Measurements from ENCODE around the gene FAM171A1.
"Not testable (repeated sequence)": the region's sequence is repeated elsewhere in the genome, so short reads cannot be mapped to it uniquely, and the experiment has no call there.

Gene FAM171A1

DNA sequence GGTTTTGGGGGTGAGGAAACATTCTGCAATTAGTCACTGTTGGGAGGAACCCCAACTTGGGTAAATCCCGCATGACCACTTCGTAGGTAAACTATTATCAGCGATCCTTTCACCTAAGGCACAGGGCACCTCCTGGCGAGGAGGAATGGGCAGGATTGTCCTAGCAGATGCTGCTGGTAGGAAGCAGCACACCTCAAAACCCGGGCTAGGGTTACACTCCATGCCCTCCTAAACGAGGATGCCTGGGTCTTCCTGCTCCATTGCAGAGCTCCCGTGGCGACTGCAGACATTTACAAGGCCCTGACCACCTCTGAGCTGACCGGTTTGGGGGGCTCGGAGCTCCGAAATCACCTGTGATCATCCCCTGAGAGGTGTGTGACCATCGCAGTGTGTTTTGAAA is 92.3 kb downstream of the FAM171A1 start:
- Histone ChIP-seq H3K27ac (ENCODE audit: low read length) (no peak overlapping the region), H3K36me3 (replicated peaks; ENCODE audit: low read depth, low read length) (no peaks in the 10 kb centered on the region), H3K4me1 (ENCODE audit: low read length) (no peaks in the 10 kb centered on the region), H3K27me3 (ENCODE audit: low read depth, low read length) (no peaks in the 10 kb centered on the region), H3K4me3 (ENCODE audit: low read length) (no peak overlapping the region), H3K79me2 (ENCODE audit: low read length) (no peaks in the 10 kb centered on the region), H4K20me1 (ENCODE audit: insufficient read depth, low read length) (no peaks in the 10 kb centered on the region), H3K9ac (ENCODE audit: low read length) (no peak overlapping the region), H3K4me2 (ENCODE audit: low read length) (no peak overlapping the region), H2AFZ (ENCODE audit: low read depth, low read length) (no peak overlapping the region), H3K9me3 (ENCODE audit: insufficient read depth, low read length) (no peaks in the 10 kb centered on the region)
- TF ChIP-seq, protein P1, sequence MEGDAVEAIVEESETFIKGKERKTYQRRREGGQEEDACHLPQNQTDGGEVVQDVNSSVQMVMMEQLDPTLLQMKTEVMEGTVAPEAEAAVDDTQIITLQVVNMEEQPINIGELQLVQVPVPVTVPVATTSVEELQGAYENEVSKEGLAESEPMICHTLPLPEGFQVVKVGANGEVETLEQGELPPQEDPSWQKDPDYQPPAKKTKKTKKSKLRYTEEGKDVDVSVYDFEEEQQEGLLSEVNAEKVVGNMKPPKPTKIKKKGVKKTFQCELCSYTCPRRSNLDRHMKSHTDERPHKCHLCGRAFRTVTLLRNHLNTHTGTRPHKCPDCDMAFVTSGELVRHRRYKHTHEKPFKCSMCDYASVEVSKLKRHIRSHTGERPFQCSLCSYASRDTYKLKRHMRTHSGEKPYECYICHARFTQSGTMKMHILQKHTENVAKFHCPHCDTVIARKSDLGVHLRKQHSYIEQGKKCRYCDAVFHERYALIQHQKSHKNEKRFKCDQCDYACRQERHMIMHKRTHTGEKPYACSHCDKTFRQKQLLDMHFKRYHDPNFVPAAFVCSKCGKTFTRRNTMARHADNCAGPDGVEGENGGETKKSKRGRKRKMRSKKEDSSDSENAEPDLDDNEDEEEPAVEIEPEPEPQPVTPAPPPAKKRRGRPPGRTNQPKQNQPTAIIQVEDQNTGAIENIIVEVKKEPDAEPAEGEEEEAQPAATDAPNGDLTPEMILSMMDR (IDR thresholded peaks at IDR 0.05; ENCODE audit: low read depth, low read length), result no peak
- no peak for TF ChIP-seq EZH2phosphoT487 (IDR thresholded peaks at IDR 0.05; ENCODE audit: low read depth)

DNA sequence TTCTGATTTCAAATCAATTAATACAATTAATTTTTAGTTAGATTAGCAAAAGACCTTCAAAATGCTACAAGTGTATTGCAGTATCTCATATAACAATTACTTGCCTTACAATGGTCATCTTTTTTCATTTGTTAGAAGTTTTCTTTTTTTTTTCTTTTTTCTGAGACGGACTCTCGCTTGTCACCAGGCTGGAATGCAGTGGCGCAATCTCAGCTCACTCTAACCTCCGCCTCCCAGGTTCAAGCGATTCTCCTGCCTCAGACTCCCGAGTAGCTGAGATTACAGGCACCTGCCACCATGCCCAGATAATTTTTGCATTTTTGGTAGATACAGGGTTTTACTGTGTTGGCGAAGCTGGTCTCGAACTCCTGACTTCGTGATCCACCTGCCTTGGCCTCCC is 95.0 kb downstream of the FAM171A1 start:
- not testable (repeated sequence) for H4K20me1 ChIP-seq (ENCODE audit: insufficient read depth, low read length); H3K4me3 ChIP-seq (ENCODE audit: low read length); H3K9ac ChIP-seq (ENCODE audit: low read length); H3K27me3 ChIP-seq (ENCODE audit: low read depth, low read length); H3K4me1 ChIP-seq (ENCODE audit: low read length); H3K27ac ChIP-seq (ENCODE audit: low read length); H3K79me2 ChIP-seq (ENCODE audit: low read length); H3K4me2 ChIP-seq (ENCODE audit: low read length); H3K9me3 ChIP-seq (ENCODE audit: insufficient read depth, low read length); H2AFZ ChIP-seq (ENCODE audit: low read depth, low read length); H3K36me3 ChIP-seq (replicated peaks; ENCODE audit: low read depth, low read length)

DNA sequence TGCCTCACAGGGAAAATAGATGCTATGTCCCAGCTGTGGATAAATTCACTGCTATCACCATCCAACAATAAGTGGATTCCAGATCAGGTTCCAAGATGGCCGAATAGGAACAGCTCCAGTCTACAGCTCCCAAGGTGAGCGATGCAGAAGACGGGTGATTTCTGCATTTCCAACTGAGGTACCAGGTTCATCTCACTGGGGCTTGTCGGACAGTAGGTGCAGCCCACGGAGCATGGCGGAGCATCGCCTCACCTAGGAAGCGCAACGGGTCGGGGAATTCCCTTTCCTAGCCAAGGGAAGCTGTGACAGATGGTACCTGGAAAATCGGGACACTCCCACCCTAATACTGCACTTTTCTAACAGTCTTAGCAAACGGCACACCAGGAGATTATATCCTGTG is 101.3 kb downstream of the FAM171A1 start:
- not testable (repeated sequence) for H4K20me1 ChIP-seq (ENCODE audit: insufficient read depth, low read length); H3K9me3 ChIP-seq (ENCODE audit: insufficient read depth, low read length); H3K27me3 ChIP-seq (ENCODE audit: low read depth, low read length); H3K4me1 ChIP-seq (ENCODE audit: low read length); H3K79me2 ChIP-seq (ENCODE audit: low read length); H2AFZ ChIP-seq (ENCODE audit: low read depth, low read length); H3K4me3 ChIP-seq (ENCODE audit: low read length); H3K36me3 ChIP-seq (replicated peaks; ENCODE audit: low read depth, low read length); H3K4me2 ChIP-seq (ENCODE audit: low read length); H3K9ac ChIP-seq (ENCODE audit: low read length); H3K27ac ChIP-seq (ENCODE audit: low read length)

DNA sequence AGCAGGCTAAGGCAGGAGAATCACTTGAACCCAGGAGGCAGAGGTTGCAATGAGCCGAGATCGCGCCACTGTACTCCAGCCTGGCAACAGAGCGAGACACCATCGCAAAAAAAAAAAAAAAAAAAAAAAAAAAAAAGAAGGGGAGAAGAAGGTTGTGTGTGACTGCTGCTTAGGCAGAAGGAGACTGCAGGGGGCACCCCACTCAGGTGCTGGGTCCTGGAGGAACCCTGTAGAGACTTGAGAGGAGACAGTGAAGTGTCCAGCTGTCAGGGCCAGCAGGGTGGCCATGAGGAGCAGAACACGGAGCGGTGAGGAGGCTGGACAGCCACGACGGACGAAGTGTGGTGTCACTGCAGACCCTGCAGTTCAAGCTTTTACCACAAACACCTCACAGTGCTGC is 103.6 kb downstream of the FAM171A1 start:
- no peaks in the 10 kb centered on the region for H3K9me3 ChIP-seq (ENCODE audit: insufficient read depth, low read length)
- H3K9ac ChIP-seq (ENCODE audit: low read length), result no peak overlapping the region
- H3K27me3 ChIP-seq (ENCODE audit: low read depth, low read length), result no peaks in the 10 kb centered on the region
- H4K20me1 ChIP-seq (ENCODE audit: insufficient read depth, low read length), result no peaks in the 10 kb centered on the region
- H2AFZ ChIP-seq (ENCODE audit: low read depth, low read length), result no peak overlapping the region
- no peak for TF ChIP-seq EZH2phosphoT487 (IDR thresholded peaks at IDR 0.05; ENCODE audit: low read depth)
- TF ChIP-seq, protein P1 (IDR thresholded peaks at IDR 0.05; ENCODE audit: low read depth, low read length), result no peak
- H3K4me3 ChIP-seq (ENCODE audit: low read length), result no peak overlapping the region
- H3K4me1 ChIP-seq (ENCODE audit: low read length), result peaks cover 3% of the 10 kb centered on the region
- no peaks in the 10 kb centered on the region for H3K79me2 ChIP-seq (ENCODE audit: low read length)
- H3K36me3 ChIP-seq (replicated peaks; ENCODE audit: low read depth, low read length), result no peaks in the 10 kb centered on the region
- H3K4me2 ChIP-seq (ENCODE audit: low read length), result no peak overlapping the region
- no peak overlapping the region for H3K27ac ChIP-seq (ENCODE audit: low read length)

DNA sequence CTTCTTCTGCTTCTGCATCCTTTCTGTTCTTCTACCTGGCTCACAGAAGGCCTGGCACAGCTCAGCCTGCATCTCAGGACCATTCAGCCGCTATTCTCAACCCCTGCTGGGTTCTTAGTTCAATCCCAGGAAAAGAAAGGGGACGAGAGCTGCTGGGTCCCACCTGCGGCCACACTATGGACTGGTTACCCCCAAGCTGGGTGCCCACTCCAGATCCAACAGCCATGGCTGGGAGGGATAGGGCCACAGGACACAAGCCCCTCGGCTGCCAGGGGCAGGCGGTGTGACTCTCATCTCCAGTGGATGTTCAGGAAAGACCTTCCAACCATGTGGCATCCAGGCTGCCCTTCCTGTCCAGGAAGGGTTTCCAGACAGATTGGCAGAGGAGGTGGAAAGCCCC is 105.0 kb downstream of the FAM171A1 start:
- no peaks in the 10 kb centered on the region for H3K36me3 ChIP-seq (replicated peaks; ENCODE audit: low read depth, low read length)
- no peaks in the 10 kb centered on the region for H3K79me2 ChIP-seq (ENCODE audit: low read length)
- no peaks in the 10 kb centered on the region for H4K20me1 ChIP-seq (ENCODE audit: insufficient read depth, low read length)
- no peak overlapping the region for H3K9ac ChIP-seq (ENCODE audit: low read length)
- no peak overlapping the region for H2AFZ ChIP-seq (ENCODE audit: low read depth, low read length)
- no peak overlapping the region for H3K4me2 ChIP-seq (ENCODE audit: low read length)
- no peaks in the 10 kb centered on the region for H3K27me3 ChIP-seq (ENCODE audit: low read depth, low read length)
- H3K27ac ChIP-seq (ENCODE audit: low read length), result no peak overlapping the region
- H3K9me3 ChIP-seq (ENCODE audit: insufficient read depth, low read length), result no peaks in the 10 kb centered on the region
- H3K4me1 ChIP-seq (ENCODE audit: low read length), result peaks cover 14% of the 10 kb centered on the region
- TF ChIP-seq, protein P1 (IDR thresholded peaks at IDR 0.05; ENCODE audit: low read depth, low read length), result no peak
- TF ChIP-seq EZH2phosphoT487 (IDR thresholded peaks at IDR 0.05; ENCODE audit: low read depth), result no peak
- no peak overlapping the region for H3K4me3 ChIP-seq (ENCODE audit: low read length)

Data from OCI-LY3 (cell line).